KMS-11 (cell line): ENCODE results near the gene C1orf116.
A peak's percentile ranks its signal among the peaks of the same experiment; 100 is the strongest.

Experiments used
- H2AFZ ChIP-seq: fragments of 200-600 bp; sonication (generic); 2 replicates; pipeline ENCODE4 v1.6.1; 2016; ENCODE audit warnings: antibody characterized with exemption, mixed run types, low read depth
- H3K27ac ChIP-seq: fragments of 200-600 bp; sonication (generic); 2 replicates; pipeline ENCODE4 v1.6.1; 2016; ENCODE audit warnings: mild to moderate bottlenecking, mixed run types
- H3K27me3 ChIP-seq: fragments of 200-600 bp; sonication (generic); 2 replicates; pipeline ENCODE4 v1.6.1; 2017; ENCODE audit warnings: mild to moderate bottlenecking, low read depth, mixed run types, moderate library complexity; ENCODE audit not compliant: insufficient read depth
- H3K36me3 ChIP-seq: fragments of 200-600 bp; sonication (generic); 2 replicates; pipeline ENCODE4 v1.6.1; 2017; ENCODE audit warnings: mild to moderate bottlenecking, mixed run types; ENCODE audit not compliant: insufficient read depth
- H3K4me1 ChIP-seq: fragments of 200-600 bp; sonication (generic); 2 replicates; pipeline ENCODE4 v1.6.1; 2016; ENCODE audit warnings: mild to moderate bottlenecking, low read depth, mixed run types; ENCODE audit not compliant: poor library complexity, severe bottlenecking
- H3K4me2 ChIP-seq: fragments of 200-600 bp; sonication (generic); 2 replicates; pipeline ENCODE4 v1.7.0; 2016; ENCODE audit warnings: mild to moderate bottlenecking, mixed run types
- H3K4me3 ChIP-seq: fragments of 200-600 bp; sonication (generic); IDR thresholded peaks from 2 replicates; pipeline ENCODE4 v1.6.1; 2017; ENCODE audit warnings: low read depth, low read length, mixed read lengths; ENCODE audit not compliant: insufficient read depth
- H3K79me2 ChIP-seq: fragments of 200-600 bp; sonication (generic); 2 replicates; pipeline ENCODE4 v1.6.1; 2016; ENCODE audit warnings: low read depth, mixed run types; ENCODE audit not compliant: insufficient read depth
- H3K9ac ChIP-seq: fragments of 200-600 bp; sonication (generic); 2 replicates; pipeline ENCODE4 v1.6.1; 2016; ENCODE audit warnings: mild to moderate bottlenecking, mixed run types
- H4K20me1 ChIP-seq: fragments of 200-600 bp; sonication (generic); 2 replicates; pipeline ENCODE4 v1.6.1; 2016; ENCODE audit warnings: mild to moderate bottlenecking, mixed run types; ENCODE audit not compliant: insufficient read depth
- TF ChIP-seq, protein P1 (sequence below): fragments of 200-600 bp; sonication (generic); conservative IDR thresholded peaks from 2 replicates; pipeline ENCODE4 v1.6.1; 2017; ENCODE audit warnings: low read depth, mild to moderate bottlenecking, antibody characterized with exemption, low read length, moderate library complexity, mixed read lengths

The C1orf116 gene

DNA sequence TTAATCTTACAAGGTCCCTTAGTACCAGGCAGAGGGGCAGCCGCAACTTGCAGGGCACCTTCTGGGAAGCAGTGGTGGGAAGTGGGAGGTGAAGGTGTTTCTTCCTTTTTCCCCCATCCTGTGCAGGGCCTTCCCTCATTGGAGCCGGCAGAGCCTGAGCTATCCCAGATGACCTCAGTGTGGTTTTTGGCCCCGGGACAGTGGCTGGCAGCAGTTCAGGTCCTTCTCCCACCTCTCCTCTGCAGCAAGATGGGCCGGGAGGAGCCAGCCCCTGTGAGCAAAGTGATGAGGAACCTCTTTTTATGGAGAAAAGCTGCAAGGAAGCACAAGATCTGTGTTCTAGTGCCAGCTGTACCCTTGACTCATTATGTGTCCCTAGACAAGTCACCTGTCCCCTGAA is 27.3 kb upstream of the C1orf116 start:
- no peaks in the 10 kb centered on the region for H3K36me3 ChIP-seq
- H3K4me3 ChIP-seq: no peak overlapping the region
- H3K4me2 ChIP-seq: peak overlapping the region; percentile 43; the same call in 1 of the 2 replicates
- no peak overlapping the region for H3K27ac ChIP-seq
- TF ChIP-seq, protein P1, sequence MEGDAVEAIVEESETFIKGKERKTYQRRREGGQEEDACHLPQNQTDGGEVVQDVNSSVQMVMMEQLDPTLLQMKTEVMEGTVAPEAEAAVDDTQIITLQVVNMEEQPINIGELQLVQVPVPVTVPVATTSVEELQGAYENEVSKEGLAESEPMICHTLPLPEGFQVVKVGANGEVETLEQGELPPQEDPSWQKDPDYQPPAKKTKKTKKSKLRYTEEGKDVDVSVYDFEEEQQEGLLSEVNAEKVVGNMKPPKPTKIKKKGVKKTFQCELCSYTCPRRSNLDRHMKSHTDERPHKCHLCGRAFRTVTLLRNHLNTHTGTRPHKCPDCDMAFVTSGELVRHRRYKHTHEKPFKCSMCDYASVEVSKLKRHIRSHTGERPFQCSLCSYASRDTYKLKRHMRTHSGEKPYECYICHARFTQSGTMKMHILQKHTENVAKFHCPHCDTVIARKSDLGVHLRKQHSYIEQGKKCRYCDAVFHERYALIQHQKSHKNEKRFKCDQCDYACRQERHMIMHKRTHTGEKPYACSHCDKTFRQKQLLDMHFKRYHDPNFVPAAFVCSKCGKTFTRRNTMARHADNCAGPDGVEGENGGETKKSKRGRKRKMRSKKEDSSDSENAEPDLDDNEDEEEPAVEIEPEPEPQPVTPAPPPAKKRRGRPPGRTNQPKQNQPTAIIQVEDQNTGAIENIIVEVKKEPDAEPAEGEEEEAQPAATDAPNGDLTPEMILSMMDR: no peak
- H3K79me2 ChIP-seq: no peaks in the 10 kb centered on the region
- no peaks in the 10 kb centered on the region for H3K27me3 ChIP-seq
- H2AFZ ChIP-seq: no peak overlapping the region
- peaks cover 30% of the 10 kb centered on the region for H3K4me1 ChIP-seq
- H4K20me1 ChIP-seq: no peaks in the 10 kb centered on the region
- H3K9ac ChIP-seq: no peak overlapping the region

DNA sequence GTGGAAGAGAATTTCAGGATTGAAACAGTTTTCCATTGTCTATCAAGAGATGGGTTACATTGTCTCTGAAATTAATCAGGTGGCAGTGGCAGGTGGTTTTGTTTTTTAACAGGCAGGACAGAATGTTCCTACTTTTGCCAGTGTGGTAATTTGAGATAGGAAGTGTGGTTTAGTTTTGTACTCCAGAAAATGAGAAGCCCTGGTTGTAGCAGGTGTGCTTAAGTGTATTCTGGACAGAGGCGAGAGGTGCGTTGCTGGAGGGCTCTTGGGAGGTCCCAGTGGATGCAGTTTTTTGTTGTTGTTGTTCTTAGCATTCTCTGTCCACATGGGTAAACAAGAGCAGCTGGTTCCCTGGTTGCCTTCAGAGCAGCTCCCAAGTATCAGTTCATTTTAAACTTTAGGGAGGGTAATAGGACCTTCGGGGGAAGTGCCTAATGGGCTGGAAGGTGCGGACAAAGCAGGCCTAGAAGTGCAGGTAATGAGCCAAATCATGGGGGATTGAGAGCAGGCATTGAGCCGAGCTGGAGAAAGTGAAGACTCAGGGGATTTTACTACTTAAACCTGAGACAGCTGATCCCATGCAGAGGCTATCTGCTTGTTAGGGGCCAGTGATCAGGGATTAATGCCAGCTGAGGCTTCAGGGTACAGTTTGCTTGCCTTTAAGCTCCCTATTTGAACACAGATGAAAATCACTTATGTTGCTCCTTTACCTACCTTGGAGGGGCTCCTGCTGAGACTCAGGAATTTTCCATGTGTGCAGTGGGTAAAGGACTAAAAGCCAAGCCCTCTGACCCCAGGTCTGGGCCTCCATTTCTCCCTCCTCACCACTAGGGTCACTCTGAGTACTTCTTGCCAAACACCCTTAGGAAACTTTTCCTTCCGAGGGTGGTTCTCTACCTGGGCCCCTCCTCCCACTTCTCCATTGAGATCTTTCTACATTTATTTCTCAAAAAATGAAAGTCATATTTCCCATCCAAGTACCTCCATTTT is 26.6 kb upstream of the C1orf116 start:
- H3K27me3 ChIP-seq: no peaks in the 10 kb centered on the region
- no peaks in the 10 kb centered on the region for H3K36me3 ChIP-seq
- H3K27ac ChIP-seq: peak overlapping the region; percentile 14; the same call in 1 of the 2 replicates
- peak overlapping the region; percentile 43 for H3K4me2 ChIP-seq
- TF ChIP-seq, protein P1: 0 out of 2 replicates have a peak, but pooled peaks have one; percentile 14
- H4K20me1 ChIP-seq: no peaks in the 10 kb centered on the region
- no peaks in the 10 kb centered on the region for H3K79me2 ChIP-seq
- peaks cover 37% of the 10 kb centered on the region for H3K4me1 ChIP-seq
- H3K4me3 ChIP-seq: no peak overlapping the region
- H3K9ac ChIP-seq: no peak overlapping the region
- no peak overlapping the region for H2AFZ ChIP-seq

DNA sequence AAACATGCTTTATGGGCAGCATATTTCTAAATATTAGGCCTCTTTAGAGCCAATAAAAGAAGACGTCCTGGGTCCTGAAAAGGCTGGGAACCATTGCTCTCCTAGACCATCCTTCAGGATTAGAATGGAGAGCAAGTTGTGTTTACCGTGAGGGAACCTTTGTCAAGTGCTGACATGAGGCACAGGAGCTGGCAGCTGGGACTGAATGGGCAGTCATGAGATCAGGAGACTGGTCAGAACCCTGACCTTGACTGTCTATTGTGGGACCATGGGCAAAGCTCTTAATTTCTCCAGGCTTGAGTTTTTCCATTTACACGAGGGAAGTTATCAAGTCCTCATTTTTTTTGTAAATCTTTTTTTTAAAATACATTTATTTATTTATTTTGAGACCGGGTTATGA is 25.7 kb upstream of the C1orf116 start:
- Histone ChIP-seq H3K27ac (no peak overlapping the region), H3K9ac (no peak overlapping the region), H3K4me2 (peak overlapping the region; percentile 43; the same call in 1 of the 2 replicates), H3K4me1 (peaks cover 41% of the 10 kb centered on the region), H4K20me1 (no peaks in the 10 kb centered on the region), H3K4me3 (no peak overlapping the region), H3K27me3 (no peaks in the 10 kb centered on the region), H2AFZ (no peak overlapping the region), H3K79me2 (no peaks in the 10 kb centered on the region), H3K36me3 (no peaks in the 10 kb centered on the region)
- TF ChIP-seq, protein P1: no peak

DNA sequence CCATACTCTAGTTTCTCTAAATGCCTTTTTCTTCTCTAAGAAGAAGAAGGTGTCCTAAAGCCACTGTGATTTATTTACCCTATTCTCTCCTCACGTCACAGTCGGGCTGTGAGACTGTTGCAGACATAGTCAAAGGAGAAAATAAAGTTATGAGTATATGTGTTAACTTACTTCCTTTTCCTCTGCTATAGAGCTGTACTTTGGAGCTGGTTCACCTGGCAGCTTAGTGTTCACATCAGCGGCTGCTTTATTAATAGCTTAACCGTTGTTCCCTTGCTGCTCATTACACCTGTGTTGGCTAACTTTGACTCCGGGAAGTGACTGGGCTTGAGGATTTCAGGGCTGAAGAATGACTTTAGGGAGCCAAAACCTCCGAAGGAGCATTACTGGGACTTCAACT is 24.1 kb upstream of the C1orf116 start:
- Histone ChIP-seq H3K27me3 (no peaks in the 10 kb centered on the region), H3K4me1 (peaks cover 46% of the 10 kb centered on the region), H3K79me2 (no peaks in the 10 kb centered on the region), H3K4me2 (no peak overlapping the region), H3K9ac (no peak overlapping the region), H3K27ac (no peak overlapping the region), H2AFZ (no peak overlapping the region), H4K20me1 (no peaks in the 10 kb centered on the region), H3K4me3 (no peak overlapping the region), H3K36me3 (no peaks in the 10 kb centered on the region)
- TF ChIP-seq, protein P1: no peak
